ENCODE results near the gene DCDC2C. TPM values are rescaled to one million over a fixed set of nuclear protein-coding genes. Genes with fewer than 3 reads are reported as not detected.

Gene DCDC2C
- total RNA-seq, 1 donor from 2014 or later = not detected

DNA sequence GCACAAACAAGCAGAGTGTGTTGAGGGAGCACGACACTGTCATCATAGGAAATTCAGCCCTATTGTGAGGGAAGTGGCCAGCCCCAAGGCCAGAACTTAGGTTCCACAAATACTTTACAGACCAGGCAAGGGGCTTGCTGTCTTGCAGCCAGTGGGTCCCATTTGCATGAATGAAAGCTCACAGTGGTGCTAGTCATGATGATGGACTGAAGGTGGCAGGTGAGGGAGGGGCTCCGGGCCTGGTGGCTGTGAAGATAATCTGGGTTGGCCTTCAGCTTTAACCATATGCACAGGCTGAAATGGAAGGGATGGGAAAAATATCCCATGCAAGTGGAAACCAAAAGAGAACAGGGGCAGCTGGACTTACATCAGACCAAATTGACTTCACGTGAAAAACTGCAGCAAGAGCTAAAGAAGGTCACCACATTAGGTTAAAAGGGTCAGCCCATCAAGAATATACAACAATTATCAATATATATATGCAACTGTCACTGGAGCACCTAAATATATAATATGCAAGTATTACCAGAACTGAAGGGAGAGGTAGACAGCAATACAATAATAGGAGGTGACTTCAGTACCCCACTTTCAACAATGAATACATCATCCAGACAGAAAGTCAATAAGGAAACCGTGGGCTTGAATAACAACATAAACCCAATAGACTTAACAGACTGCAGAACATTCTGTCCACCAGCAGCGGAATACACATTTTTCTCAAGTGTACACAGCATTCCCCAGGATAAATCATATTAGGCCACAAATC, 39.6 kb downstream of the DCDC2C start:
- DNase-seq (ENCODE audit: low read depth, low spot score) = no peak

DNA sequence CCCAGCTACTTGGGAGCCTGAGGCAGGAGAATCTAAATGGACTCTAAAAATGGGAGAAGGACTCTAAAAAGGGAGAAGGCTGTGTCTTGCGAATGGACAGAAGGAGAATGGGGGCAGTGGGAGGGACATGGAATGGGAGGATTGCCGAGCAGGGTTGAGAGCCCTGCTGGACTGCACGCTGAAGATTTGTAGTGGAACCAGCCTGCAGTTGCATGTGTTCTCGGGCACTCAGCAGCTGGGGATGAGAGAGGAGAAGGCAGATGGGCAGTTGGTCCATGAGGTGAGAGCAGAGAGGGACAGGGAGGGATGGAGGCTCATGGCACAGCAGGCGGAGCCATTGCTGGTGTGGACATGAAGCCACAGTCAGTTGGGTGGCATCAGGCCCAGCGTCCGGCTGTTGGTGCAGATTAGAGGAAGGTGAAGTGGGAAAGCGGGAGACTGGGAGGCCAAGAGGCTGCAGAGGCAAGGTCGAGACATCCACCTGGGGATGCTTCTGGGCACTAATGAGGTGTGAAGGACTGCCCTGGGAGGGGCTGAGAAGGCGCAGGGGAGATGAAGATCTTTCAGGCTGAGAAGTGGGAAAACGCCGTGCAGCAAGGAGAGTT, 40.7 kb downstream of the DCDC2C start:
- DNase-seq (ENCODE audit: low read depth, low spot score) = no peak

DNA sequence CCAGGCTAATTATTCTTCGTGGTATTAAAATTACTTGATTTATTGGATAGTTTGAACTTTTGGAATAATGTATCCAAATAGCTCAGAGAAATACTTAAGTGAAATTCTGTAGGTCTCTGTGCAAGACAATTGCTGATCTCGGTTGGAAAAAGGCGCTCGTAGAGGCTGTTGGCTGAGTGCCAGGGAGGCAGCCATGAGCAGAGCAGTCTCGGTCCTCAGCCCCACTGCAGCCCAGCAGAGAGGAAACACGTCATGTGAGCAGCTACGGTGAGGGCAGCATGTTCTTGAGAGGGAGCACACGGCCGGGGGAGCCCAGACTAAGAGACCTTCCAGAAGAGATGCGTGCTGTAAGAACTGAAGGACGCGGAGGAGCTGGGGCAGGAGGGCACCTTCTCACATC, 42.5 kb downstream of the DCDC2C start:
- DNase-seq (ENCODE audit: low read depth, low spot score) = no peak

DNA sequence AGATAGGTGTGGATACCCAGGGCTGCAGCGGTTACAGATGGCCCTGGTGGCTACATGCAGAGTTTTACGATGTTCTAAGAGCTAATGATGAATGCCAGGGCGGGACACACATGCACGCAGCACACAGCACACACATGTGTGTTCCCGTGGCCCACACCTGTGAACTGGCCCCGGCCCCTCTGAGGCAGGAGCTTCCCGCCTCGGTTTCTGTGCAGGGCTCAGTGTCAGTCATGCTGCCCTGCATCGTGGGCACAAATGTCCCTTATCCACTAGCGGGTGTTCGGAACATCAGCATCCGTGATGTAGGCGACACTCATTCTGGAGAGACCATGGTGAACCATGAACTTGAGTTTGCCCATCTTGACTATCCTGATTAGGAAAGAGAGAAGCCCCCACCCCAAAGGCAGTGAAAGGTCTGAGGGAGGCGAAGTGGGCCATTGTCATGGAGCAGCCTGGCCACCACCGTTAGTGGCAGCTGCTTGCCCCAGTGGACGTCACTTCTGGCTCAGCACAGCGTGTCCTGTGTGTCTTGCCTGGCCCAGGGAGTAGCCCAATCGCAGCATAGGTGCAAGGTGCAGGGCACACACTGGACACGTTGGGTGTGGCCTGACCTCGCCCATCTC, 43.8 kb downstream of the DCDC2C start:
- no peak for DNase-seq (ENCODE audit: low read depth, low spot score)

DNA sequence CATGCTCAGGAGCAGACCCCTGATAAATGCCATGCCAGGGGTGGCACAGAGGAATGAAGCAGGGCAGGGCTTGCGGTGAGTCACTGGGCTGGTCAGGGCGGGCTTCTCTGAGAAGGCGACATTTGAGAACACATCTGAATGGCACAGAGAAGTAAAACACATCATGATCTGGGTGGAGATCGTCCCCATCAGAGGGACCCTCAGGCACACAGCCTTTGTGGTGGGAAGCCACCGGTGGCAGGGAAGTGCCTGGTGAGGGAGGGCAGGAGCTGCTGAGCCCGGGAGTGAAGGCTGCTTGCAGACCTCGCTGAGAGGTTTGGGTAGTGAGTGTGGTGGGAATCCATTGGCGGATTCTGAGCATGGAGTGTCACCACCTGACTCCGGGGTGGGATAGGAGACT, 44.5 kb downstream of the DCDC2C start:
- no peak for DNase-seq (ENCODE audit: low read depth, low spot score)

DNA sequence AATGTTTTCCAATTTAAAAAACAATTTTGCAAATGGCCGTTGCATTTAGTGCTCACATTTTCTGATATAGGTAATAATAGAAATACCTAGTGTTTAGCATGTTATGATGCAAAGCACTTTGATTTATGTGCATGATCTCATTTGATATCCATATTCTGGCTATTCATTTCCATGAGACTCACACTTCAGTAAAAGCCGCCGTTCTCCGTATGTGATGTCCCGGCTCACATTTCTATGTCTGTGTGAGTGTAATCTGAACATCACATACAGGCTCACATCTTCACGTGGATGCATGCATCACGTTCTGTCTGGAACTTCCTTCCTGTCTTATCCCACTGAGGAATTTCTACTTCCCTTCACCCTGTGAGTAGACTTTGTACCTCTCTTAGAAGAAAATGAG, 45.8 kb downstream of the DCDC2C start:
- no peak for DNase-seq (ENCODE audit: low read depth, low spot score)

DNA sequence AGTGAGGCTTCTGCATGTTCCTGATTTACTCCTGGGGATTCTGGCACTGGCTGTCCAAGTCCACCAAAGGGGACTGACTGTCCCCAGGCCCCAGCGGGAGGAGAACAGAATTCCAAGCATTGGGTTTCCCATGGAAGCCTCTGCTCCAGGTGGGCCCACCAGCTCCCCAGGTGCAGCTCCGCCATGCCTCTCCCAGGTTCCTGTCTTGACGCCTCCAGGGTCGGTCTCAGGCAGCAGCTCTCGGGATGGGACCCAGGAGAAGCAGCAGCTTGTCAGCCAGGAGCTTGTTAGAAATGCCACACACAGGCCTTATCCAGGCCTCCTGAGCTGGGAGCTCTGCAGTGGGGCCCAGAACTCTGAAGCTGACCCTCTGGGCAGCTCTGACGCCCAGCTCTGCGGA, 47.9 kb downstream of the DCDC2C start:
- no peak for DNase-seq (ENCODE audit: low read depth, low spot score)

DNA sequence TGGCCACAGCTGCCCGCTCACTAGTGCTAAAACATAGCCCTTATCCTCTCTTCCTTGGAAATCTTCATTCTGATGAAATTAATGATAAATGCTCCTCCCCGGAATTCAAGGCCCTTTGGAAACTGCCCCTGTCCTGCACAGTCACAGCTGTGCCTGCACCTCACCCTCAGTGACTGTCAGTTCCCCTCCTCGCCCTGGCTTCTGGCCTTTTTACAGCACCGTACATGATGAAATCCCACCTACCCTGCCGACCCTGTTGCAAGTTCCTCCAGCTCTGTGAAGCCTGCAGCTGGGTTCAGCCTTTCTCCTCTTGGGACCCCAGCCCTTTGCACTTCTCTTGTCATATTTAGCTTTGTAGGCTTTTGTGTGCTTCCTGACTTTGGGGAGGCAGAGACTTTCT, 48.4 kb downstream of the DCDC2C start:
- DNase-seq (ENCODE audit: low read depth, low spot score) = no peak

DNA sequence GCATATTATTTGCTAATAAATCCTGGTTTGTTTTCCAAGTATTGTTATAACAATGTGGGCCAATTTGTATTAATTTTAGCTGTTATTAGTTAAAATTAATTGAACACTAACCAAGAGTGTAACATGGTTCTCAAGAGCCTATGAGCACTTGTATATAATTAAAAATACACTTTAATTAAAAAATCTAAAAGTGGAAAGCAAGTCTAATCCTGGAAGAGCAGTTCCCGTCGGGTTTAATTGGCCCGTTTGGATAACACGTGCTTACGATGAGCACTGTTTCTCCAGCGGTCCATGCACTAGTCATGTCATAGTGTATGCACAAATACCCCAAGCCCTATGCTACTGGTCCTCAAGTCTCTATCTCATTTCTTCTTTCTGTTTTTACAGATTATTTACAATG, 49.0 kb downstream of the DCDC2C start:
- no peak for DNase-seq (ENCODE audit: low read depth, low spot score)

DNA sequence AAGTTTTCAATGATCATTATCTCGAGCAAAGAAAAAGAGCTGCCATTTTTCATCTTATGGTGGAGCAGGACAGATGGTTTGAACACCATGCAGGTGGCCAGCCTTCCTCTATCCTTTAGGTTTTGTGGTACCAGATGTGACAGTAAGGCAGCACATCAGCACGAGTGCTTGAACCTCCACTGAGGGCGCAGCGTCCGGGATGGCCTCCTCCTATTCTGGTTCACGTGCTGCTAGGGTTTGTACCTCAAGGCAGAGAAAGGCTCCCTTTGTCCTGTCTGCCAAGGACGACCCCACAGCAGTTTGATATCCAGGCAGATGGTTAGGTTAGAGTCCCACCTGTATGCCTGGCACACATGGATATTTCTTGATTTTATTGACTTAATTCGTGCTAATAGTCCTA, 50.2 kb downstream of the DCDC2C start:
- DNase-seq (ENCODE audit: low read depth, low spot score) = no peak

DNA sequence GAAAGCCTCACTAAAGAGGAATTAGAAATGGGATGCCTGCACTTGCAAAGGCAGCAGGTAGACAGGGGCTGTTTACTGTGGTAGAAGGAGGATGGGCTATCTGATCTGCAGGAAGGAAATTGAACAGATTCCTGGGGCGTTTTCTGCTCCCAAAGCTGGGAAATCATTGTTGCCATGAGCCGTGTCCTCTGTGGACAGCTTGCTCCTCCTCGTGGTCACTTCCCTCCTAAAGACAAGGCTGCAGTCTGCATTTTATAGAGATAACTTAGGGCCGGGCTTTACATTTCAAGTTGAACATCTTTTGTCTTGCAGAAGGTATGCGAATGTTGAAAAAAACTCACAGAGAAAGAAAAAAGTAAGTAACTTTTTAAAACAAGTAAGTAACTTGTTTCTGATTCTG, 50.9 kb downstream of the DCDC2C start:
- DNase-seq (ENCODE audit: low read depth, low spot score) = no peak

DNA sequence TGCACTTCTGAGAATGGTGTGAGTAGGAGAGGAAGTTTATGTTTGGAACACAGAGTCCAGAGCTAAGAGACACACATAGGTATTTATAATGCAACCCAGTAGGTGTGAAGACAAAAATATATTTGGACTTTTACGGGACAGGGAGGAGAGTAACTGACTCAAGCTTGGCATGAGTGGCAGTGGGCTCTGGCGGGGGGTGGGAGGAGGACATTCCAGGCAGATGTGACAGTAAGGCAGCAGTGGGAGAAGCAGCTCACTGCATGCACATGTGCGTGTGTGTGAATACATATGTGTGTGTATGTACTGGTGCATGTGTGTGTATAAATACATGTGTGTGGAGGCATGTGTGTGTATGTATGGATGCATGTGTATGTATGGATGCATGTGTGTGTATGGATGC, 51.4 kb downstream of the DCDC2C start:
- no peak for DNase-seq (ENCODE audit: low read depth, low spot score)

DNA sequence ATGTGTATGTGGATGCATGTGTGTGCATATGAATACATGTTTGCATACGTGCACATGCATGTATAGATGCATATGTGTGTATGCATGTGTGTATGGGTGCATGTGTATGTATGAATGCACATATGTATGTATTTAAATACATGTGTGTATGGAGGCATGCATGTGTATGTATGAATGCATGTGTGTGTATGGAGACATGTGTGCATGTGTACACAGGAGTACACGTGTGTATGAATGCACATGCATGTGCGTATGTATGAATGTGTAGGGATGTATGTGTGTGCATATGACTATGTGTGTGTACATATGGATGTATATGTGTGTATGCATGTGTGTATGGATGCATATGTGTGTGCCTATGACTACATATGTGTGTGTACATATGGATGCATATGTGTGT, 51.9 kb downstream of the DCDC2C start:
- DNase-seq (ENCODE audit: low read depth, low spot score) = no peak

DNA sequence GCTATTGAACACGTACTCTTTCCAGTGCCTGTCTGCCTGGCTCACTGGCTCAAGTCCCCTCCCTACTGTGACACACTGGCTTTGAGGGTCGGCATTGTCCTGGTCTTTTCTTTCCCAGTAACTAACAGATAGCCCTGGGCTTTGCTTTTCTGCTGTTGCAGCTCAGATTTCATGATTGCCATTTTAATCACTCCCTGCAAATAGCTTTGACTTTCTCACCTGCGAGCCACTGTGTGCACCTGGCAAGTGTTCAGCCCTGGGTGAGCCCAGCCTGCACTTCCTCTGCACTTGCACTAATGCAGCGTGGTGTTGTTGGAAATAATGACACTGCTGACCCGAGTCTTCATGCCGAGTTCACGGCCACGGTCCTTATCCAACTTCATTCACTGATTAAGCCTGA, 52.9 kb downstream of the DCDC2C start:
- DNase-seq (ENCODE audit: low read depth, low spot score) = no peak

DNA sequence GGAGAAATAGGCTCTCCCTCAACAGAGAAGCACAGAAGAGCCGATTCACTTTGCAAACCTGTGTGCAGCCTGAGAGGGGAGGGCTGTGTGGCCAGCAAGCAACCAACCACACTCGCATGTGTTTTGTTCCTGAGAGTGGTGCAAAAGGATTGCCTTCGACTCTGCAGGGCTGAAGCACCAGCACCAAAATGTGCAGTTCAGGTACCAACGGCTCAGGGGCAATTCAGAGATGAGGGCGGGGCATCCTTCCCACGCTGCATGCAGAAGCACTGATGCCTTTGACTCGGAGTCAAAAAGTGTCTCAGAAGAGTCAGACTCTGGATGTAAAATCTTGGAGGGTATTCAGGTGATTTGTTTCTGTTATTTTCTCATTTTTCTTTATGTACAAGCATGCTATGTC, 55.5 kb downstream of the DCDC2C start:
- no peak for DNase-seq (ENCODE audit: low read depth, low spot score)

DNA sequence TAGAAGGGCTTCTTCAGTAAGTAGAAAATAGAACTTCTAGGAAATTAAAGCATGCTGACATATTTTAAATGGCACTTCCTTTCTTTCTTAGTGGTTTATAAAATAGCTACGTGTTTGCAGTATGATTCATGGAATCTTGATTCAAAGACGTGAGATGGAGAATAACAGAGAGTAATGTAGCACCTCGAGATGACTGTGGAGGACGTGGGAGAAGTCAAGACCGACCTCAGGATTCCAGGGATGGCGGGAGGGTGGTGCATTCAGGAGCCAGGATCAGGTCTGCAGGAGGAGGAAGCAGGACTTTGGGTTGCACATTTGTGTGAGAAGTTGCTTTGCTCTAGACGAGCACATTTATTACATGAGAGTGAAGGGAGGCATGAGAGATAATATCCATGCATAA, 56.0 kb downstream of the DCDC2C start:
- DNase-seq (ENCODE audit: low read depth, low spot score) = no peak

DNA sequence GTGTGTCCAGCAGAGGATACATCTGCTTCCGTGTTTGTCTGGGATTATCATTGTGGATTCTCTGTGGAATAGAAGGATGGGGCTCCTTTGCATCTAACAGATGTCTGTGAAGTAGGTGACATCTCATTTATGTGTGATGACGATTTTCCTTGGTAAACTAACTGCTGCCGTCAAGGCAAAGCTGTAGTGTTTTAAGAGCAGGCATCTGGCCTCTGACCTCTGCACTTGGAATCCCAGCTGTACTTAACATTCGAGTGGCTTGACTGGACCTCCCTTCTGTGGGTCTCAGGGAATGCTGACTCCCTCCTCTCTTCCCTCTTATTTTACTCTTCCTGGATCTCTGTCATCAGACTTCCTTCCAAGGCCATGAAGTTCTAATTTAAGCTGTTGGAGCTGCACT, 56.4 kb downstream of the DCDC2C start:
- DNase-seq (ENCODE audit: low read depth, low spot score) = no peak

DNA sequence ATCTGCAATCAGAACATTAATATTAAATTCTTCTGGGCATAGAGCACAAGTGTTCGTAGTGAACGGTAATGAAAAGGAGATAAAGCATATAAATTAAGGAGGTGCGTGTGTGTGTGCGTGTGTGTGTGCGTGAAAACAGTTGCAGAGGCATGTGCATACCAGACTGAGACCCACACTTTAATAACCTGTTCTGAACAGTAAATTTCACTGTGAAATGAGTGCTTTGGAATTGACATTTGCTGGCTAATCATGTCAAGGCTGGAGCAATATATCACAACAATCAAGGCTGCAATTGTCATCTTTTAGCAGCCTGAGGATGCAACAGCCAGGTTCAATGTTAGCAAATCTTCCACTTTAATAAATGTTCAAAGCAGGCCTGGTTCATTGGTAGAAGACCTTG, 57.9 kb downstream of the DCDC2C start:
- no peak for DNase-seq (ENCODE audit: low read depth, low spot score)

DNA sequence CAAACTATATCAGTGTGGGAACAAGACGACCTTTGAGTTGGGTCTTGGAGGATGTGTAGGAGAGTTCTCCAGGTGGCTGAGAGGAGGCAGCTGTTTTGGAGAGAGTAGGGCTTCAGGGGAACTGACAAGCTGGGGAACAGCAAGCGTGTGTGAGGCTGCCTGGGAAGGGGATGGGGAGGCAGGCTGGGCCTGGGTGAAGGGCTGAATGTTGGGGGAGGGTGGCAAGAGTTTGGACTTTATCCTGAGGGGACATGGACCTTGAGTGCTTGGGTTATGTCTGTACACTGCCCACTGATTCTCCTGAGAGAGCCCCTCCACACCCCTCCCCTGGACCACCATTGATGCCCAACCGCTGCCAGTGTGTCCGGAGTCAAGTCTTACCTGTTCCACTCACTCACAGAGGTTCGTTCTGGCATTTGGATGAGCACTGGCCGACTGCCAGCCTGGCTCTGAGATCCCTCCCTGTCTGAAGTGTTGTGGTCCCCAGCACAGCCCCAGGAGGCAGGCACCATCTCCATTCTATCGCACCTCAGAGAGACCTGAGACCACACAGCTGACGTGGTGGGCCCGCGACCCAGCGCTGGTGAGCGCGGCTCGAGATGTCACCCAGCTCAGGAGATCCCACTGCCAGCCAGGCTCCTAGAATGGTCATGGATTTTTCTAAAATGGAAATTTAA, 59.5 kb downstream of the DCDC2C start:
- no peak for DNase-seq (ENCODE audit: low read depth, low spot score)

DNA sequence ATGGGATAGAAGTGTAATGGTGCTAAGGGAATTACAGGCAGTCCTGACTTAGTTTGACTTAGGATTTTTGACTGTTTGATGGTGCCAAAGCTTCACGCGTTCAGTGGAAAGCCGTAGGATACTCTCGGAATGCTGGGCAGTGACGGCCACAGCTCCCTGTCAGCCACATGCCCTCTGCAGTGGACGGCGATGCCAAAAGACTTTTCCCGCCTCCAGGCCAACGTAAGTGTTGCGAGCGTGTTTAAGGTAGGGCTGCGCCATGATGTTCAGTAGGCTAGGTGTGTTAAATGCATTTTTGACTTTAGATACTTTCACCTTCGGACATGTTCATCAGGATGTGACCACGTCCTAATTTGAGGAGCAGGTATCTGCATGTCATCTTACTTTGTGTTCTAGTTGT, 63.4 kb downstream of the DCDC2C start:
- no peak for DNase-seq (ENCODE audit: low read depth, low spot score)

DNA sequence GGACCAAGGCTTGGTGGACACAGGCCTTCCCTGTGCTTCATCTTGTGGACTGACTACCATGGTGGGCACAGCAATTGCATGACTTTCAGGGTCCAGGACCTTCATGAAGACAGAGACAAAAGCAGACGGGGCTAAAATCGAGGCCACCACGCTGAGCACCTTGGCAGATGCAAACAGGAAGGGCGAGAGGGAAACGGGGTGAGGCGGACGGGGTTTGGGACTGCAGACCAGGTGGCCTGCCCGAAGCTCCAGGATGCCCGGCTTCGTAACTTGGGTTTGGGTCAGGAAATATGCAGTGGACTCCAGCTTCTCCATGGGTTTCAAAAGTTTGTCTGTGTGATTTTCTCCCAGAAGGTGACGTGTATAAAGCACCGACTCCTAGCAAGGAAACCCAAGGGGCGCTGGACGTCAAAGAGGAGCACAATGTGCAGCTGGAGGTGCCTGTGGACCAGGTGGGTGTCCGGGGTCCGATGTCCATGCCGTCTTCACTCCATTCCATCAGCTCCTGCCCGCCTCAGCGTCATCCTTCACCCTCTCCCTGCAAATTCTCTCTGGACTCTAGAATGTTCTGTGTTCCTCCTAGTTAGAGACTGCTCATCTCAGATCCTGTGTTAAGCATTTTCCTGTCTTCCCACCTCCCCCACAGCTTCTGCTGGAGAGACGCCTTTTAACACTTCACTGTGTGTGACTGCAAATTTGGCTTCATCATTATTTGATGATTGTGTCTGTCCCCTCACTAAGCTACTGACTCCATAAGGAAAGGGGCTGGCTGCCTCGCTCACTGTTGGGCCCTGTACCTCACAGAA, 65.8 kb downstream of the DCDC2C start:
- DNase-seq (ENCODE audit: low read depth, low spot score) = no peak

DNA sequence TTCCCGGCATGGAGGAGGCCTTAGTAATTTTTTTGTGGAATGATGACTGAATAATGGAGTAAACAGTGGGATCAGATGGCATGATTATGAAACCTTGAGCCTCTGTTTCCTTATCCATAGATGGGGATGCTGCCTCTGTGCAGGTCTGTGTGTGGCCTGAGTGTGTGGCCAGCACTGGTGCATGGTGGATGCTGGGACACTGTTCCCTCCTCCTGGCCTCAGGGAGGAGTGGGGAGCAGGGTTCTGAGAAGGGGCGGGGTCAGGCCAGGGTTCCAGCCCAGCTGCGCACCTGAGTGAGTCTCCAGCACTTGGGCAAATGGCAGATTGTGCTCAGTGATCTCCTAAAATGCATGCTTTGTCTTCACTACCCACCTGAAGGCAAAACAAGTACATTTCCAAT, 66.4 kb downstream of the DCDC2C start:
- no peak for DNase-seq (ENCODE audit: low read depth, low spot score)
